Activated CD8-positive, alpha-beta memory T cell treated with anti-CD3 and anti-CD28 coated beads, Interleukin-2, amount 50 U/mL, for 1 hour (primary cell): Measurements from ENCODE around the gene CFAP119.

Experiments used
- DNase-seq: peaks from one replicate; pipeline ENCODE4 v3.0.0-alpha.2; 2020; ENCODE audit errors: extremely low read depth

CFAP119 gene

GRCh38 chr16:30710971-30711370 lies 50.9 kb downstream of the CFAP119 start:
- DNase-seq, result no peak
